Activated B cell treated with CpG ODN at 0.5 μM for 24 hours (primary cell): Measurements from ENCODE around the gene CCDC47. TPM values are rescaled to one million over a fixed set of nuclear protein-coding genes. Genes with fewer than 3 reads are reported as not detected.

Source experiments
- ATAC-seq: fragments of 200-7000 bp; cut with Tn5 transposase; one replicate; pipeline ENCODE4 v1.10.0; 2021; ENCODE audit warnings: low read depth, mild to moderate bottlenecking, moderate library complexity
- CTCF ChIA-PET: fragments of 350-600 bp; sonication (Branson Sonifier 250); formaldehyde crosslinking; loops from one replicate; lab custom pipeline; 2021; ENCODE audit warnings: antibody characterized with exemption; lab: Charles Lee
- POLR2A ChIA-PET: fragments of 350-600 bp; sonication (Branson Sonifier 250); formaldehyde crosslinking; loops from one replicate; lab custom pipeline; 2021; ENCODE audit warnings: antibody characterized with exemption; lab: Charles Lee
- DNase-seq: peaks from one replicate; pipeline ENCODE4 v3.0.0; 2022
- H3K27ac Mint-ChIP-seq: one replicate; pipeline ENCODE4 v1.8.0; 2020; ENCODE audit warnings: mixed read lengths
- H3K27me3 Mint-ChIP-seq: one replicate; pipeline ENCODE4 v1.8.0; 2021; ENCODE audit warnings: mixed read lengths
- H3K36me3 Mint-ChIP-seq: one replicate; pipeline ENCODE4 v1.8.0; 2021; ENCODE audit warnings: low read depth, mixed read lengths
- H3K4me1 Mint-ChIP-seq: one replicate; pipeline ENCODE4 v1.8.0; 2021; ENCODE audit warnings: mixed read lengths
- H3K4me3 Mint-ChIP-seq: one replicate; pipeline ENCODE4 v1.8.0; 2020; ENCODE audit warnings: mild to moderate bottlenecking, mixed read lengths
- H3K9me3 Mint-ChIP-seq: one replicate; pipeline ENCODE4 v1.8.0; 2020; ENCODE audit warnings: mixed read lengths
- intact Hi-C: fragments of 100-400 bp; cut with micrococcal nuclease; formaldehyde crosslinking; loops from one replicate; pipeline ENCODE4 v1.15.1; 2024
- total RNA-seq: library from RNA; stranded (reverse); gene quantifications from 2 replicates; pipeline ENCODE4 v1.2.3, GENCODE V29; 2022
- TF ChIP-seq, protein P1 (sequence below): fragments of 200-600 bp; IDR thresholded peaks from one replicate; pipeline ENCODE4 v1.8.0; 2022; ENCODE audit warnings: antibody characterized with exemption, mild to moderate bottlenecking

The CCDC47 gene
- total RNA-seq, 1 donor from 2014 or later = 47.6 TPM

DNA sequence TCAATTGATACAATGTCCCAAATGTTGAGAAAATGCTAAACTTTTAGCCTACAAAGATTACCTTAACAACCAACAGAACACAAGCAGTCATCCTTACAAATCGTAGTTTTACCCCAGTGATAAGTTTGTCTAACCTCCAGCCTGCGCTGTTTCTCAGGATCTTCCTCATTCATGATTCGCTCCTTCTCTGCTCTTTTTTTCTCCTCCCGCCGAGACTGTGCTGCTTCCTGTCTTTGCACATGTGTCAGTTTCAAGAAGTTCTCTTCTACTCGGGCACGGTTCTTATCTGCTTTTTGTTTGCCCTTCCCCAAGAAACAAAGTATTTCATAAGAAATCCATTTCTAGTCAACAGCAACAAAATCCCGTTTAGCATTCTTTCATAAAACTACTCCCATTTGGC is 21.6 kb downstream of the CCDC47 start:
- peak overlapping the region; percentile 77 for H3K27ac Mint-ChIP-seq
- DNase-seq (no peak), ATAC-seq (peak; percentile 77)
- peak overlapping the region; percentile 48 for H3K4me3 Mint-ChIP-seq
- intact Hi-C loops = loop anchor here (1.0 to 2.0 kb wide), 2 partner anchors 10 to 21 kb away; partner anchors contain the start of gene CCDC47
- TF ChIP-seq, protein P1, sequence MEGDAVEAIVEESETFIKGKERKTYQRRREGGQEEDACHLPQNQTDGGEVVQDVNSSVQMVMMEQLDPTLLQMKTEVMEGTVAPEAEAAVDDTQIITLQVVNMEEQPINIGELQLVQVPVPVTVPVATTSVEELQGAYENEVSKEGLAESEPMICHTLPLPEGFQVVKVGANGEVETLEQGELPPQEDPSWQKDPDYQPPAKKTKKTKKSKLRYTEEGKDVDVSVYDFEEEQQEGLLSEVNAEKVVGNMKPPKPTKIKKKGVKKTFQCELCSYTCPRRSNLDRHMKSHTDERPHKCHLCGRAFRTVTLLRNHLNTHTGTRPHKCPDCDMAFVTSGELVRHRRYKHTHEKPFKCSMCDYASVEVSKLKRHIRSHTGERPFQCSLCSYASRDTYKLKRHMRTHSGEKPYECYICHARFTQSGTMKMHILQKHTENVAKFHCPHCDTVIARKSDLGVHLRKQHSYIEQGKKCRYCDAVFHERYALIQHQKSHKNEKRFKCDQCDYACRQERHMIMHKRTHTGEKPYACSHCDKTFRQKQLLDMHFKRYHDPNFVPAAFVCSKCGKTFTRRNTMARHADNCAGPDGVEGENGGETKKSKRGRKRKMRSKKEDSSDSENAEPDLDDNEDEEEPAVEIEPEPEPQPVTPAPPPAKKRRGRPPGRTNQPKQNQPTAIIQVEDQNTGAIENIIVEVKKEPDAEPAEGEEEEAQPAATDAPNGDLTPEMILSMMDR = no peak
- peaks cover 9% of the 10 kb centered on the region for H3K4me1 Mint-ChIP-seq
- ChIA-PET CTCF (no interaction called here), POLR2A (interaction anchor here (1.1 to 1.6 kb wide), 2 partner anchors 9 to 10 kb away, joined by 7 to 14 read pairs; no protein-coding TSS in a partner anchor)
- H3K27me3 Mint-ChIP-seq = no peaks in the 10 kb centered on the region
- no peaks in the 10 kb centered on the region for H3K9me3 Mint-ChIP-seq
- peaks cover 79% of the 10 kb centered on the region for H3K36me3 Mint-ChIP-seq

DNA sequence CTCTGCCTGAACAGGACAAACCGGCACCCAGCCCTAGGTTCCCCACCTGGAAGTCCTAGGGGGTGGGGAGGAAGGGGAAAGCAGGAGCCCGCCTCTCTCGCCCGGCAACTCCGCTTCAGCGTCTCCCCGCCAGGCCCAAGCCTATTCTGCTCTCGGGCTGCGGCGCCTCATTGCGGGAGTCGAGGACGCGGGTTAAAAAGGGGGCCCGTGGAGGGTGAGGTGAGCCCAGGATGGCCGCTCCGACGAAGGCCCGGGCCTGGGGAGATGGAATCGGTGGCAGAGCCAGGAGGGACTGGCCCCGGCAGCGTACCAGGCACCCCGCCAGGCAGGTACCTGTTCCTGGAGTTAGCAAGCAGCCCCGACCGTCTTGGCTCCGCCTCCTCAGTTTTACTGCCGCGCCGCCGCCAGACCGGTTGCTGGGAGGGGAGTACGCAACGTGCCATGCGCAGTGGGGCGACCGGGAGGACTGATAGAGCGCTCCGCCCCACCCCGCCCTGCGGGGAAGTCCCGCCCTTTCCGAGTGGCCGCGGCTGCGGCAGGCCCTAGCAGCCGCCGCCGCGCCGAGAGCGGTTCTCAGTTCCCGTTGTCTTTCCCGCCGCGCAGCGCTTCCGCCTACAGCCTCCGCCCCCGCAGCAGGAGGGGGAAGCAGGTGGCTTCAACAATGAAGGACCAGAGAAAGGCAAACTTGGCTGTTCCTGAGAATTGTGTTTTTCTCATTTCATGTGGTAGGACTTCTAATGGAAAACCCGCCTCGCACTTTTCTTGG is 31.8 kb downstream of the CCDC47 start, which contains the start of gene STRADA:
TSS of gene STRADA (minus strand) at position 392 of the 766 bp plus-strand sequence. CDS start 13,430 bp downstream, outside the sequence.
- Mint-ChIP-seq H3K9me3 (no peaks in the 10 kb centered on the region), H3K4me3 (peak within 1 kb of the TSS; percentile 86), H3K27ac (peak within 1 kb of the TSS; percentile 96), H3K27me3 (no peaks in the 10 kb centered on the region), H3K36me3 (peaks cover 23% of the 10 kb centered on the region), H3K4me1 (peaks cover 28% of the 10 kb centered on the region)
- CTCF ChIA-PET = interaction anchor here (1.0 to 1.5 kb wide), 7 partner anchors 16 to 107 kb away, joined by 3 to 7 read pairs (median 4); partner anchors contain the start of genes CCDC47 and DDX42
- TF ChIP-seq, protein P1 = no peak
- DNase-seq (peak; percentile 99), ATAC-seq (peak; percentile 86)
- intact Hi-C loops = loop anchor here (1.0 to 5.0 kb wide), 10 partner anchors 11 to 521 kb away; partner anchors contain the start of genes CCDC47, DCAF7, ERN1 and FTSJ3
- POLR2A ChIA-PET = interaction anchor here (0.6 to 5.6 kb wide), 35 partner anchors 9 to 1177 kb away, joined by 3 to 295 read pairs (median 5); partner anchors contain the start of genes CCDC47, CEP95, DCAF7 and DDX42

DNA sequence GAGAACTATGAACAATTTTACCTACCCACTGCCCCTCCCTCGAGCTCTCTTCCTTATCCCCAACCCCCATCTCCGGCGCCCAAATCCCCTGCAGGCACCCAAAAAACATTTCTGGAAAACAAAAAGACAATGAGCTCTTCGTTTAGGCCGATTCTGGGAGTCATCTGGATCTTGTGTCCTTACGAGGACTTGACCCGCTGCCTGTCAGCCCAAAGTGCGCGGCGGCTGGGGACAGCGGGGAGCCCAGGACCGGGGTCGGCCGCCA is 32.3 kb downstream of the CCDC47 start:
- H3K27ac Mint-ChIP-seq = peak overlapping the region; percentile 96
- ChIA-PET CTCF (no interaction called here), POLR2A (interaction anchor here (0.6 to 5.6 kb wide), 11 partner anchors 11 to 119 kb away, joined by 3 to 295 read pairs (median 4); partner anchors contain the start of genes CCDC47, DDX42, LIMD2 and MAP3K3)
- TF ChIP-seq, protein P1 = no peak
- no peak for DNase-seq
- peak overlapping the region; percentile 86 for H3K4me3 Mint-ChIP-seq
- ATAC-seq = no peak
- H3K4me1 Mint-ChIP-seq = peaks cover 28% of the 10 kb centered on the region
- intact Hi-C loops = loop anchor here (1.0 to 5.0 kb wide), 5 partner anchors 32 to 521 kb away; partner anchors contain the start of genes CCDC47, DCAF7, ERN1 and MAP3K3
- no peaks in the 10 kb centered on the region for H3K27me3 Mint-ChIP-seq
- H3K36me3 Mint-ChIP-seq = peaks cover 21% of the 10 kb centered on the region
- H3K9me3 Mint-ChIP-seq = no peaks in the 10 kb centered on the region

DNA sequence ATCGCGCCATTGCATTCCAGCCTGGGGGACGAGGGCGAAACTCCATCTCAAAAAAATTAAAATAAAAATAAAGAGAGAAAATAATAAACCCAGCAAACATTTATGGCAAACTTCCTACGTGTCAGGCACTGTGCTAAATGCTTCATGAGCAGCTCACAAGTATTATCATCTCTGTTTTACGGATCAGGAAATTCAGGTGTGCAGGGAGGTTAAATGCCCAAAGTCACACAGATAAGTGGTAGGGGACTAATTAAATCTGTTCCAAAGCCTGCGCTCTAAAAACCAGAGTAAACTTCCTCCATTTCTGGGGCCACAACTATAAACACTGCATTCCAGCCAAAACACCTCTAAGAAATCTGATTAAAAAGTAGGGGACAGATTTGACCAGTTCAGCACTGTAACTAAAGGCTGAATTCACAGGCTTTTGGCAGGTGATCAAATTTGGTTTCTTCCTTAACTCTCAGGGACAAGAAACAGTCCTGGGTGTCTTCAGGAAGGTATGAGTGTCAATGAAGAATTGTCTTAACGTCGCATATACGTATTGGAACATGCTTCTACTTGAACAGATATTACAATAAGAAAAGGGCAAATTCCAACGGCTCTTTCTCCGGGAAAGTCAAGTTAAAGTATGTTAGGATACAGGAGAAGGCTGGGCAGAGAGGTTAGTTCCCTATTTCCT is 32.8 kb downstream of the CCDC47 start:
- POLR2A ChIA-PET = interaction anchor here (0.6 to 5.6 kb wide), 11 partner anchors 11 to 119 kb away, joined by 3 to 295 read pairs (median 4); partner anchors contain the start of genes CCDC47, DDX42, LIMD2 and MAP3K3
- DNase-seq (no peak), ATAC-seq (no peak)
- TF ChIP-seq, protein P1 = no peak
- peaks cover 16% of the 10 kb centered on the region for H3K36me3 Mint-ChIP-seq
- peaks cover 28% of the 10 kb centered on the region for H3K4me1 Mint-ChIP-seq
- no peaks in the 10 kb centered on the region for H3K9me3 Mint-ChIP-seq
- CTCF ChIA-PET = no interaction called here
- H3K27ac Mint-ChIP-seq = peak overlapping the region; percentile 96
- intact Hi-C loops = loop anchor here (1.0 to 5.0 kb wide), 5 partner anchors 33 to 522 kb away; partner anchors contain the start of genes CCDC47, DCAF7, ERN1 and MAP3K3
- peak overlapping the region; percentile 86 for H3K4me3 Mint-ChIP-seq
- H3K27me3 Mint-ChIP-seq = no peaks in the 10 kb centered on the region
